Fibroblast of gingiva (primary cell): ENCODE measurements around the gene SLC4A3.

Experiments used
- DNase-seq: peaks from one replicate; pipeline ENCODE4 v3.0.0-alpha.2; 2011; ENCODE audit warnings: low read depth

SLC4A3 gene

GRCh38 chr2:219633276-219634065, 6.0 kb downstream of the SLC4A3 start:
- no peak for DNase-seq

- DNase-seq, result no peak
Observed at GRCh38 chr2:219634171-219634940, 6.9 kb downstream of the SLC4A3 start.

- DNase-seq, result no peak
Observed at GRCh38 chr2:219634951-219635751, 7.7 kb downstream of the SLC4A3 start.

GRCh38 chr2:219636144-219636915, 8.9 kb downstream of the SLC4A3 start:
- no peak for DNase-seq

GRCh38 chr2:219636941-219637841, 9.8 kb downstream of the SLC4A3 start:
- no peak for DNase-seq

GRCh38 chr2:219637842-219638185, 10.4 kb downstream of the SLC4A3 start:
- DNase-seq, result no peak

GRCh38 chr2:219638217-219638947, 11.0 kb downstream of the SLC4A3 start:
- DNase-seq, result no peak

GRCh38 chr2:219638948-219639755, 11.7 kb downstream of the SLC4A3 start:
- DNase-seq, result peak; percentile 30

- DNase-seq, result no peak
Observed at GRCh38 chr2:219641390-219642068, 14.1 kb downstream of the SLC4A3 start.

- no peak for DNase-seq
Observed at GRCh38 chr2:219642069-219642454, 14.6 kb downstream of the SLC4A3 start.

GRCh38 chr2:219642465-219643083, 15.1 kb downstream of the SLC4A3 start:
- peak; percentile 95 for DNase-seq

GRCh38 chr2:219643084-219643473, 15.6 kb downstream of the SLC4A3 start:
- no peak for DNase-seq

- DNase-seq, result no peak
Observed at GRCh38 chr2:219643788-219644398, 16.5 kb downstream of the SLC4A3 start.

- DNase-seq, result no peak
Observed at GRCh38 chr2:219644801-219645480, 17.5 kb downstream of the SLC4A3 start.

- peak; percentile 58 for DNase-seq
Observed at GRCh38 chr2:219645631-219646527, 18.4 kb downstream of the SLC4A3 start.

- DNase-seq, result no peak
Observed at GRCh38 chr2:219648176-219648575, 20.7 kb downstream of the SLC4A3 start.
